Activated CD4-positive, alpha-beta T cell treated with anti-CD3 and anti-CD28 coated beads, Interleukin-2, amount 50 U/mL, for 4 hours (primary cell): Measurements from ENCODE around the gene HSPA12A.

Experiments
- DNase-seq, 2 experiments: peaks; one replicate each; pipeline ENCODE4 v3.0.0-alpha.2; 2020

The HSPA12A gene

GRCh38 chr10:116626815-116627214 is 115.6 kb downstream of the HSPA12A start:
- DNase-seq = no peak

- no peak for DNase-seq
These were observed 116.5 kb downstream of the HSPA12A start for GRCh38 chr10:116625845-116626244.

- no peak for DNase-seq
These were observed 120.3 kb downstream of the HSPA12A start for GRCh38 chr10:116621934-116622655.

GRCh38 chr10:116621476-116621875 is 120.9 kb downstream of the HSPA12A start:
- no peak for DNase-seq
